Adipocyte (in vitro differentiated cells): ENCODE results near the gene DAB2.

Source experiments
- DNase-seq: peaks from one replicate; pipeline ENCODE4 v3.0.0-alpha.2; 2015; ENCODE audit warnings: low read depth
- H3K27me3 ChIP-seq: replicated peaks from 2 replicates; pipeline ENCODE4 v1.7.0; 2013; ENCODE audit warnings: mild to moderate bottlenecking, low read length, moderate library complexity; ENCODE audit not compliant: control insufficient read depth, insufficient read depth
- H3K36me3 ChIP-seq: 2 replicates; pipeline ENCODE4 v1.7.0; 2013; ENCODE audit warnings: low read length, mild to moderate bottlenecking, moderate library complexity; ENCODE audit not compliant: control insufficient read depth, insufficient read depth, severe bottlenecking
- H3K4me1 ChIP-seq: 2 replicates; pipeline ENCODE4 v1.7.0; 2013; ENCODE audit warnings: mild to moderate bottlenecking, low read length, moderate library complexity; ENCODE audit not compliant: control insufficient read depth, insufficient read depth
- H3K4me3 ChIP-seq: 2 replicates; pipeline ENCODE4 v1.7.0; 2013; ENCODE audit warnings: mild to moderate bottlenecking, low read length, moderate library complexity
- H3K9ac ChIP-seq: 2 replicates; pipeline ENCODE4 v1.7.0; 2013; ENCODE audit warnings: mild to moderate bottlenecking, low read length, moderate library complexity
- H3K9me3 ChIP-seq: 2 replicates; pipeline ENCODE4 v1.7.0; 2013; ENCODE audit warnings: mild to moderate bottlenecking, low read length, moderate library complexity; ENCODE audit not compliant: control insufficient read depth

The DAB2 gene

DNA sequence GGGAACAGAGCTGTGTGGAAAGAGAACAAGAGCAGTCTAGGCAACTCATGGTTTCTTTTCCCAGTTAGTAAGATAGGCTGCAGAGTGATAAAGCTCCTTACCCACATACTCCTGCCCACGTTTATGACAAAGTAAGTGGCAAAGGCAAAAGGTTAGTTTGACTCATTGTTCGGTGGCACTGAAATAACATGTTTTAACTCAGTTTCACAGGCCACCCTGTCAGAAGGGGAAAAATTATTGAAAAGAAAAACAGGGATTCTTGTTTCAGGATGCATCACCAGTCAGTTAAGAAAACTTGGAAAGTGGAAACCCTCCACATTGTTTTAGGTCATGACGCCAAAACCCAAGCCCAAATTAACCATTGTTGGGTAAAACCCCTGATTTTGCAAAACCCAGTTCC, 22.3 kb upstream of the DAB2 start:
- H3K9me3 ChIP-seq = no peaks in the 10 kb centered on the region
- H3K27me3 ChIP-seq = no peaks in the 10 kb centered on the region
- H3K4me1 ChIP-seq = peaks cover 20% of the 10 kb centered on the region
- peak overlapping the region; percentile 7 for H3K4me3 ChIP-seq
- peak; percentile 9 for DNase-seq
- H3K36me3 ChIP-seq = no peaks in the 10 kb centered on the region
- no peak overlapping the region for H3K9ac ChIP-seq

DNA sequence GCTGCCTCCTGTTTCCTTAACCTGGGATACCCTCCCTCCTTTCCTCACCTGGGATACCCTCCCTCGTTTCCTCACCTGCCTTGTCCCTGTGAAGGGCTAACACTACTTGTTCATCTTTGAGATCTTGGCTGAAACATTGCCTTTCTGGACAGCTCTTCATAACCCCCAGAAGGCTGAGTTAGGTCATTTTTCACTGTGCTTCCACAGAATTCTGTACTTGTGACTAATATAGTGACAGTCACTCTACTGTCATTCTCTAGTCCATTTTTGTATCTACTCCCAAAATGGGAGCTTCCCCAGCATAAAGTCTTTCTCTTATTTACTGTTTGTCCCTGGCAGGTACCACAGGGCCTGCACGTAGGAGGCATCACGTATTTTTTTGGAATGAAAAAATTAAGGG, 21.5 kb upstream of the DAB2 start:
- no peak for DNase-seq
- no peak overlapping the region for H3K9ac ChIP-seq
- H3K4me1 ChIP-seq = peaks cover 28% of the 10 kb centered on the region
- no peaks in the 10 kb centered on the region for H3K27me3 ChIP-seq
- H3K9me3 ChIP-seq = no peaks in the 10 kb centered on the region
- no peak overlapping the region for H3K4me3 ChIP-seq
- H3K36me3 ChIP-seq = no peaks in the 10 kb centered on the region

DNA sequence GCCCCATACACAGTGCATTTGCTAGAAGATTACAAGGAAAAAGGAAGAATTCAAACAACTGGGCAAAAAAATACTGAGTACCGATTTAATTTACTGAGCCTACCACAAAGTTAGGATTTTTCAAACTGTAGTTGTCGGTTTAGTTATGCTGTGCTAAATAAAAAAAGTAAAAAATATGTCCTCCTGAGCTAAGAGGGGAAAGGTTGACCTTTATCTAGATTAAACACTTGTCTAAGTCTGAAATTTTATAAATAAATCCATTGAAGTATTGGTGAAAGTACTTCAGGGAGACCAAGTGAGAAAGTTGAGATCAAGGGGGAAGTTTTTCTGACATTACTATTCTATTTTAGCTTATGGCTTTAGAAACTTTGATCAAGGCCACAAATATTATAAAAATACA, 19.1 kb upstream of the DAB2 start:
- Histone ChIP-seq H3K9me3 (no peaks in the 10 kb centered on the region), H3K36me3 (no peaks in the 10 kb centered on the region), H3K4me1 (peaks cover 40% of the 10 kb centered on the region), H3K4me3 (no peak overlapping the region), H3K27me3 (no peaks in the 10 kb centered on the region), H3K9ac (no peak overlapping the region)
- no peak for DNase-seq

DNA sequence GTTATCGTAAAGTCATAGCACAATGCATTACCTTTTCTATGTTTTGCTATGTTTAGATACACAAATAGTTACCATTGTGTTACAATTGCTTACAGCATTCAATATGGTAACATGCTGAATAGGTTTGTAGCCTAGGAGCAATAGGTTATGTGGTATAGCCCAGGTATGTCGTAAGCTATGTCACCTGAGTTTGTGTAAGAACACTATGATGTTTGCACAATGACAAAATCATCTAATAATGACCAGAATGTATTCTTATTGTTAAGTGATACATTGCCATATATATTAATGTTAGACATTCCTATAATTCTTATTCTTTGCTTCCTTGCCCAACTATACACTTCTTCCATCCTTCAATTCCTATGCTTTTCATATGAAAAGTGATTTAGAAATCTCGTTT, 18.2 kb upstream of the DAB2 start:
- peaks cover 40% of the 10 kb centered on the region for H3K4me1 ChIP-seq
- H3K4me3 ChIP-seq = no peak overlapping the region
- no peaks in the 10 kb centered on the region for H3K27me3 ChIP-seq
- no peak for DNase-seq
- H3K9ac ChIP-seq = no peak overlapping the region
- H3K36me3 ChIP-seq = no peaks in the 10 kb centered on the region
- no peaks in the 10 kb centered on the region for H3K9me3 ChIP-seq

DNA sequence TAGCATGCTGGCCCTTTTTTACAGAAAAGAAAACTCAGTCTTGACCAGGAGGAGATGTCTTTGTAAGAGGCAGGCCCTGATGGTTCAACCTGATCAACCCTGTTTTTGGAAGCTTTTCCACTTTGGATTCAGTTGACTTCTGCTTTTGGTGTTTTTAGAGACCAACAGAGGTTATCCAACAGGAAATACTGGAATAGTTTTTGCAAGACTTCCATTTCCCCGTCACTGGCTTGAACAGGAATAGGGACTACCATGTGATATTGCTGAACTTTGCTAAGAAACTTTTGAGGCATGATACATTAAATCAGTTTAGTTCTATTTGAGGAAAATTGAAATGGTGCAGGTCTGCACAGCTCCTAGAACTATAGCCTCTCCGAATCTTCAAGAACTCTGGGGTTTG, 17.1 kb upstream of the DAB2 start:
- Histone ChIP-seq H3K4me3 (no peak overlapping the region), H3K27me3 (no peaks in the 10 kb centered on the region), H3K9me3 (no peaks in the 10 kb centered on the region), H3K4me1 (peaks cover 32% of the 10 kb centered on the region), H3K36me3 (no peaks in the 10 kb centered on the region), H3K9ac (no peak overlapping the region)
- DNase-seq = no peak

DNA sequence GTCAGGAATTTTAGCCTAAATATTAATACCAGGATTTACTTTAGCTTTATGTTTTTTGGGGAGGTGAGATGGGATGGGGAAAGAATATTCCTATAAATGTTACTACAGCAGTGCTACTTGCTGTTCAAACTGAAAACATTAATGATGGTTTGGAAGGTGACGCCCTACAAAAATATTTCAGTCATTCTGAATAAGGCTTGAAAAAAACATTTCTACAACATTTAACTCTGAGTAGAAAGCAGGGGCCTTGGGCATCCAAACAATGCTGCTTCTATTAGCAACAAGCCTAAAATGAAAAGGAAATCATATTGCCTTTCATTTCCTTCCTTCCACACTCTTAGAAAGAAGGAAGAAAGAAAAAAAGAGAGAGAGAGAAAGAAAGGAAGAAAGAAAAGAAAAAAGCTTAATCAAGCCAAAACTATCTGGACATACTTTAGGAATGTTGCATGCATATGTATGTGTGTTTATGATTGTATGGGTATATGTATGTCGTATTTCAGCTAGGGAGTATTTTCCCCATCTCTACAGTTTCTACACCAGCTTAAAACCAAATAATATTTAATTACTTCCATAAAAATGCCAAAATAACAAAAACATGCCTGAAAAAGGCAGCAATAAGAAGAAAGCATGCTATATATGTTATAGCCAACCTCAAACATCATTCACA, 16.3 kb upstream of the DAB2 start:
- Histone ChIP-seq H3K27me3 (no peaks in the 10 kb centered on the region), H3K36me3 (no peaks in the 10 kb centered on the region), H3K4me1 (peaks cover 24% of the 10 kb centered on the region), H3K9me3 (no peaks in the 10 kb centered on the region), H3K4me3 (peak overlapping the region; percentile 42), H3K9ac (peak overlapping the region; percentile 67)
- peak; percentile 69 for DNase-seq

DNA sequence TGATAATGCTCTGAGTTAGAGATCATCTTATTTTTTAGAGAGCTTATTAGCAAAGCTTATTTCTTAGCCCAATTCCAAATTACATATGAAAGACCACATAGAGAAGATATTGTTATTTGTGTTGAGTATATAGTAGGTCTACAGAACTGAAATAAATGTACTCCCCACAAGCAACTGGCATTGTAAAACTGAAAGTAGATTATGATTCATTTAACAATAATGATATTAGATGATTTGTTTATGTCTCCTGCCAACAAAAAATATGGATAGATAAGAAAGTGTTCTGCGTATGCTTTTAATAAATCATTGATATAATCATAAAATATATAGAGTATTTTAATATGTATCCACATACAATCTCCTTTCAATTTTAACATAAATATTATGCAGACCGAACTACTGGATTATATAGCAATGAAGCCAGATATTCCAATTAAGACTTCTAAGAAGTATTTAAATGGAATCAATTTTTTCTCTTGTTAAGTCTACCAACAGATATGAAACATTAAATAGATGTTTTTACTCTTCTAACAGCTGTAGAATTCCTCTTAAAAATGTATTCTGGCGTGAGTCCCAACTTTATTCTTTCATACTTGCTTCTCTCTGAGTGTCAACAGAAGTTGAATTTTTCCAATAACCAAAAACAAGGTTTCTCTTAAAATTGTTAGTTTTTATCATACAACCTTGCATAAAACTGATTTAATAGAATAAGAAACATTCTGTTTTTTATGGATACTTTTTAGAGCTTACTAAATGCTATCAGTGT, 15.6 kb upstream of the DAB2 start:
- Histone ChIP-seq H3K27me3 (no peaks in the 10 kb centered on the region), H3K9ac (peak overlapping the region; percentile 67), H3K4me1 (peaks cover 24% of the 10 kb centered on the region), H3K4me3 (peak overlapping the region; percentile 42), H3K9me3 (no peaks in the 10 kb centered on the region), H3K36me3 (no peaks in the 10 kb centered on the region)
- no peak for DNase-seq

DNA sequence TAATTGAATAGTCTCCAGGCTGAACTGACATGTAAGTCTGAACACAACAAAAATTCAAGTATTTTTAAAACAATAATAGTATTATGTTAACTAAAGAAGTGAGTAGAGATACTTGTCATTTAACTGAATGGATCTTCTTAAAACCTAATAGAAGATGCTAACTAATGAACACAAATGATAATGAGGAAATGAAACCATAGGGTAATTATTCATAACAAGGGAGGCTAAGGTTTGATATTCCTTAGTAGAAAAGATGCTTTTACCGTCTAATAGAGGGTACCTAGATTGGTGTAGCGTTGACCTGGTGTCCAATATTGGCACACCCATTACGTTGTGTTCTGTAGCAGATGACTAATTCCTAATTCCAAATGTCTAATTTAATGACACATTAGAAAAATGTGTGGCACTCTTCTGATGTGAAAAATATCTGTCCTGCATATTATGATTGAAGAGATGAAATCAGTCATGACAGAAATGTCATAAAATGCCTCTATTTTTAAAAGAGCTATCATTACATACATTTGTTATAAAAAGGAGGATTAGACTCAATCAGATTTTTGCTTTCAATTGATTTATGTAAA, 14.9 kb upstream of the DAB2 start:
- Histone ChIP-seq H3K9me3 (no peaks in the 10 kb centered on the region), H3K9ac (no peak overlapping the region), H3K27me3 (no peaks in the 10 kb centered on the region), H3K4me3 (peak overlapping the region; percentile 42), H3K4me1 (peaks cover 24% of the 10 kb centered on the region), H3K36me3 (no peaks in the 10 kb centered on the region)
- no peak for DNase-seq

DNA sequence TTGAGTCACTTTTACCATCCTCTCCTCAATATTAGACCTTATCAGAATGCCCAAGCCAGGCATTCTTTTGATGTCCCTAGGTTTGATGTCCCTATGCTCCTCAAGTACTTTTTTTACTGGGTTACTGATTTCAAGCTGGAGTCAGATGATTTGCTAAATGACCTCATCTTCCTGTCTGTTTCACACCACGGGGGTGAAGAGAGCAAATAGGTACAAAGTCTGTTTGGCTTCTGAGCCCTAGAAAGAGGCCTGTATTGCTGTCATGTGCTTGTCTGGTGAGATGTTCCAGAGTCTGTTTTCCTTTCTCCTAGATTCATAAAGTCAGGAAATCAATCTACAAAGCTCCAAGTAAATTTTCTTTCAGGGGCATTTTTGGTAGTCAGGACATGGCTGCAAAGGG, 12.7 kb upstream of the DAB2 start:
- no peaks in the 10 kb centered on the region for H3K27me3 ChIP-seq
- no peaks in the 10 kb centered on the region for H3K9me3 ChIP-seq
- no peak for DNase-seq
- H3K36me3 ChIP-seq = no peaks in the 10 kb centered on the region
- H3K4me3 ChIP-seq = no peak overlapping the region
- no peak overlapping the region for H3K9ac ChIP-seq
- H3K4me1 ChIP-seq = peaks cover 24% of the 10 kb centered on the region

DNA sequence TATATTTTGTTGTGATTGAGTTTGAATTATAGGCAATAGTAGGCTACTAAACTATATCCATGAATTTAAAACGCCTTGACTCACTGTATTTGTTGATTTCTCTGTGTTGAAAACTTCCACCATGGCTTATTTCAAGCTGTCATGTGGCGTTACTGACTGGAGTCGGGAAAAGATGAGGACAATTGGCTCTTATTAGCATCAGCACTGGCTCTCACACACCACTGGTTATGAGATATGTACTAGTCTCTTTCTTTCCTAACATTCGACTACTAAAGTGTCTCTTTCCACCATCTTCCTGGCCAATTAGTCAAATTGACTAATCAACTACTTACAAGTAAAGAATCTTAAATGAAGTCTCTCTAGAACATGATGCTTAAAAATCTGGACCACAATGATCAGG, 9.1 kb upstream of the DAB2 start:
- no peak overlapping the region for H3K4me3 ChIP-seq
- H3K36me3 ChIP-seq = no peaks in the 10 kb centered on the region
- no peak for DNase-seq
- no peaks in the 10 kb centered on the region for H3K27me3 ChIP-seq
- no peak overlapping the region for H3K9ac ChIP-seq
- no peaks in the 10 kb centered on the region for H3K4me1 ChIP-seq
- H3K9me3 ChIP-seq = no peaks in the 10 kb centered on the region

DNA sequence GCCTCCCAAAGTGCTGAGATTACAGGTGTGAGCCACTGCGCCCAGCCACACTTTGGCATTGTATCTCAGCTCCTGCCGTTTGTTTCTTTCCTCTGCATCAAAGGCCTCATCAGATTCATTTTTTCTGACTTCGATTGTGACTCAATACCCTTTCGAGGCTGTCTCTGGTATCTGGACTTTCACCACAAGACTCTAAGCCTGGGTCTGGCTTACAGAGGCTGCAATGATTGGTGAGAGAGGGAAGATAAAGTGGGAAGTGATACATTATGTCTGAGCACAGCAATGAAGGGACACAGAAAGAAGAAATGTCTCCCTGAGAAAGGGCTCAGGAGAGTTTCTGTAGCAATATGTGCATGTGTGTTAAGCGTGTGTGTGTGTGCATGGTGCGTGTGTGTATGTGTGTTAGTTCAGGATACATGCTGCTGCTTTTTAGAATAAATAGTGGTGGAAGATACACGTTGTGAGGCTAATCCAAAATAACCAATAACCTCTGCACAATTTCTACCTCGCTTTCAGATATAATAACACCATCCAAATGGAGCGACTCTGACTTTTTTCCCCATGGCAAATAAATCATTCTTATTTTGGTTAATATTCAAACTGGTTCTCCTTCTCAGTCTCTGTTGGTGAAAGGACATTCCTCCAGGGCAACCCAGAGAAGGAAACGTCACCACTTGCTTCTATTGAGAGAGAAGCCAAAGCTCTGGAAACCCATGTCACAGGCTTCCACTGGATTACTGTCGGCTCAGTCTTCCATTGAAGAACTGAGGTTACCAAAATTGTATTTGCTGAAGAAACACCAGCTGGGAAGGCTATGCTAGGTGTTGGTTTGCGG, 8.1 kb upstream of the DAB2 start:
- H3K36me3 ChIP-seq = no peaks in the 10 kb centered on the region
- H3K9ac ChIP-seq = no peak overlapping the region
- DNase-seq = no peak
- no peaks in the 10 kb centered on the region for H3K27me3 ChIP-seq
- no peaks in the 10 kb centered on the region for H3K9me3 ChIP-seq
- no peaks in the 10 kb centered on the region for H3K4me1 ChIP-seq
- H3K4me3 ChIP-seq = no peak overlapping the region
